Limb (tissue), 2 donors: ENCODE data around the gene FAM32A.

Experiments used
- DNase-seq, 2 donors: peaks; one replicate each; pipeline ENCODE4 v3.0.0-alpha.2; 2016; ENCODE audit errors: extremely low spot score in 2 of 2

Gene FAM32A

GRCh38 chr19:16224293-16225045 is 39.3 kb downstream of the FAM32A start:
- no peak for DNase-seq

DNA sequence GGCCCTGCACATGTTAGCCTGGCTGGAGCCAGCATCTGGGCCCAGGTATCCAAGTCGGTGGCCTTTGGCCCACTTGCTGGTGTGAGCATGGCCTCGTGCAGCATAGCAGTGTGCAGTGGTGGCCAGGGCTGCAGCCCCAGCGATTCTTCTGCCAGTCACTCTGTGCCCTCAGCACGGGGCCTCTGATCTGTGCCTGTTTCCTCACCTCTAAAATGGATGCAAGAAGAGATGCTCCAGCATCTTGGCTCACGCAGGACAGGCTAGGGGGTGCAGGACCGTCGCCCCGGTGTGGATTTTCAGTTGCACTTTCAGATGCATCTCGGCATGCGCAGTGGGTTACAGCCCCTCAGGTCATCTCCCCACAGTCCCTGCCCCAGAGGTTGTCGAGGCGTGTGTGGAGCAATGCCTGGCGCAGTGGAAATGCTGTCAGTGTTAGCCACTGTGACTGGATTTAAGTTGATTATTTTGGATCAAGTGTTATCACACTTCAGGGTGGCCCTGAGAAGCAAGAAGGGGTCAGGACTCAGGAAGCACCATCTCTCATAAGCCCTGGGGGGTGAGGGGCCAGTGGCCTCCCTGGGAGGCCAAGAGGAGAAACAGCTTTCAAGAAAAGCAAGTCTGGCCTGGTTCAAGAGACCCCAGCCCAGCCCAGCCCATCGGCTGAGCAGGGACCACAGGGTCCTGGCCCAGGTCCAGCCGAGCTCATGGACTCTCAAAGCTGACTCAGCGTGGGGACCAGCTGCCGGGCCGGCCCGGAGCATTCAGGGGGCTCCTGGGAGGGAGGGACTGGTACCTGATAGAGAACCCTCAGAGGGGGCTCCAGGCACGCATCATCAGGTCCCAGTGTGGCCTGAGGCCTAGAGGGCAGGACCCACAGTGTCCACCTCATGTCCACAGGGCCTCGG is 40.3 kb downstream of the FAM32A start:
- DNase-seq: no peak

- DNase-seq: no peak
These were observed 41.0 kb downstream of the FAM32A start for GRCh38 chr19:16226184-16226591.

DNA sequence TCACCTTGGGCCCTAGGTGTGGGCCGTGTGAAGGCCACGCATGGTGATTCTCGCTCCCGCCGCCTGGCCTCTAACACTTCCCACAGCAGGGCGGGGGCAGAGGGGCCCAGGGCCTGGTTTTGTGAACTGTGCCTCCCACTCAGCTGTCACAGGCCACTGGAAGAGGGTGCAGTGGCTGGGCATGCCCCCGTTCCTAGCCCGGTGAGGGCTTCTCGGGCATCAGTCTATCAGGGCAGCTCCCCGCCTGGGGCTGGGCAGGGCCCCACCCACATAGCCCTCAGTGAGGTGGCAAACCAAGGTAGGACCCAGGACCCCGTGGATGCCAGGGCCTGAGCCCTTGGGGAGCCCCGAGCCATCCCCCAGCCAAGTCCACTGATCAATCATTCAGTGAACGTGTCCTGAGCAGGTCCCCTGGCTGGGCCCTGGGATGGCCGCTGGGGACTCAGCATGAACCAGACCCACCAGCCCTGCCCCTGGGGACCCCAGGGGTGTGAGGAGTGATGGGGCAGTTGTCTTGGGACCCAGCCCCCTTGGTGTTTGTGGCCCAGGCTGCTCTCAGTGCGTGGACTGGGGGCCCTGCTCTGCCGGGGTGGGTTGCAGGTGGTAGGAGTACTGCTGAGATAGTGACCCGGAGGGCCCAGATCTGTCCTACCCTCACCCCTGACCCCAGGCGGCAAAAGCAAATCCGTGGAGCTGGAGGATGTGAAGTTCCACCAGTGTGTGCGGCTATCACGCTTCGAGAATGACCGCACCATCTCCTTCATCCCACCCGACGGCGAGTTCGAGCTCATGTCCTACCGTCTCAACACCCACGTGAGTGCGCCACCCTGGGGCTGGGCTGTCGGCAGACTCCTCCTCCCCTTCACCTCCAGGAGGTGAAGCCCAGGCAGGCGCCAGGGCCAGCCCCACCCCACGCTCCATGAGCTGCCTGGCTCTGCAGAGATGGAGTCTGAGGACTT is 41.9 kb downstream of the FAM32A start:
- no peak for DNase-seq

GRCh38 chr19:16227837-16228636 is 42.8 kb downstream of the FAM32A start:
- no peak for DNase-seq

- DNase-seq: no peak
These were observed 43.6 kb downstream of the FAM32A start for GRCh38 chr19:16228637-16229321.

DNA sequence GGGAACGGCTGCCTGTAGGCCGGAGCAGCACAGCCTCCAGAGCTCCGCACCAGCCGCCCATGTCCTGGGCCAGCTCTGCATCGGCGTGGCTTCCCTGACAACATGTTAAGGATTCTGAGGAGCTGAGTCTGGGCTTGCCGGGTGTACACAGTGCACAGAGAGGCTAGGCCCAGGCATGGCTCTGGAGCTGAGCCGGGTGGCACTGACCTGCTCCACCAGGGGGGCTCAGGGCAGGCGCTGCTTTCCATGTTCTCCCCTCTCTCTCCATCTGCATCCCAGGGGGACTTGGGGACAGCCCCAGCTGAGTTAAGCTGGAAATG is 44.1 kb downstream of the FAM32A start:
- DNase-seq: no peak

DNA sequence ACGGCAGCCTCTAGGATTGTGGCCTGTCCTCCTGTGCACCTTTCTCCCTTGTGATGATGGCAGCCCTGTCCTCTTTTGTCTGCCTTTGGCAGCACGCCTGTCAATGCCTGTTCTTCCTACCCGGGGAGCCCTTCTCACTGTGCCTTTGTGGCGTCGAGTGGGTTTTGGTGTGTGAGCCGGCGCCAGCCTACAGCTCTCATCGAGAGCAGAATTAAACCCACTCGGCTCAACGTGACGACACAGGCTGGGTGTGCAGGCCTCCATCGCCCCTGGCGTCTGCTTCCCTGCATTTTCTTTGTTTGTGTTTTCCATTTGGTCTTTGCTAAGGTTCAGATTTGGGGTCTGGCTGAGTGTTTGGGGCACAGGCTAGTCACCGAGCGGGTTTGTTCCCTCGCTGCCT is 46.9 kb downstream of the FAM32A start:
- DNase-seq: no peak

- DNase-seq: no peak
These were observed 47.4 kb downstream of the FAM32A start for GRCh38 chr19:16232568-16232967.

- no peak for DNase-seq
These were observed 48.0 kb downstream of the FAM32A start for GRCh38 chr19:16233081-16233776.

DNA sequence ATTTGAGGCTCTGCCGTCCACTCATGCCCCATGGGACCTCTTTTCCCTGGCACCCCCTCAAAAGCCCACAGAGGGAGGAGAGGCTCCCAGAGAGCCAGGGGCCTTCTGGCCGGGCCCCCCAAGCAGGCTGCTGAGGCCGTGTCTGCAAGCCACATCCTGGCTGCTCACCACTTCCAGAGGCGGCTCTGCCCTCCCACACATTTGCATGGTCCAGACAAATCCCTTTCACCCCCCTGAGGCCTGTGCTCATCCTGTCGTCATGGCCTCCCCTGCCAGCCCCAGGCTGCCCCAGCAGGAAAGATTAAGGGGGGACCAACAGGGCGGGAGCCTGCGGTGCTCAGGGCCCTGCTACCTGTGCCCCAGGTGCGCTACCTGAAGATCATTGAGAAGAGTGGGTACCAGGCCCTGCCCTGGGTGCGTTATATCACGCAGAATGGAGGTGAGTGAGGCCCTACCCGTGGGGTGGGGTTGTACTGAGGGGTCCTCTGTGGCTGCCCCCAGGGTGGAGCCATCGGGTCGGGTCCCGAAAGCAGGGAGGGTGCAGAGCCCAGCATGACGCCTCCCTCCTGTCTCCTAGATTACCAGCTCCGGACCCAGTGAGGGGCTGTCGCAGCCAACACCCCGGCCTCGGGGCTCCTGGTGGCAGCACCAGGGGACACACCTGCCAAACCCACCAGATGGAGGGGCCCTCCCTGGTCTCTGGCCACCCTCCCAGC is 48.8 kb downstream of the FAM32A start:
- peak in 1 of 2 donors; percentile 23 for DNase-seq

DNA sequence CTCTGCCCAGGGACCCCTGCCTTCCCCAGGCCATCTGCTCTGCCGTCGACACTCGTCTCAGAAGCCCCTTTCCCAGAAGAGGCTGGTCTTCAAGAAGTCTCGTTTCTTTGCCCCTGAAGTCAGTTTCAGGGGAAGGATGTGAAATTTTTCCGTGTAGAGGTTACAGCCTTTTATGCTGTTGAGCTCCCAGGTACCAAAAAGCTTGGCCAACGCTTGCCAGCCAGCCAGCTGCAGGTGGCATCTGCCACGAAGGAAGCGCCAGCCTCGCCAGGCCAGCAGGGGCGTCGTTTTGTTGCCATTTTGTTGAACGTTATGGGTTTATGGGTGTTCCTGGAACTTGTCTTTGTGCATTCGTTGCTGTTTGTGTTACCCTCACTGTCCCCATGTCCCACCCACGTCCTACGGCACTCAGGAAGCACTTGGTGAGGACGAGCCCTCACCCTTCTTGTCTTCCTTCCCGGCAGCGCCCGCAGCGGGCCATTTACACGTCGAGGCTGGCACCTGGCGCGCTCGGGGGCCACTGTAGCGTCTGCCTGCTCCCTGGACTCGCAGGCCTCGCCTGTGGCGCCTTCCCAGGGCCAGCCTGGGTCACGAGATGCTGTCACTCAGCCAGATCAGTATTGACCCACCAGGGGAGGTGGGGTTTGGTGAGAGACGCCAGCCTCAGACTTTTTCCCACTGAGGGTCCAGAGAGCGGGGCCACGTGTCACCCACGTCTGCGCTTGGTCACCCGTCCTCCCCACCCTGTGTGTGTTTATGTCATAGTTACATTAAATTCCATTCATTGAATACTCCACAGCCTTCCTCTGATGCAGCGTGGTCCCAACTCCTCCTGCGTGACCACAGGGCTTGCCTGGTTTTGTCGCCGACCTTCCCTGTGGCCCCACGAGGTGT is 49.6 kb downstream of the FAM32A start:
- DNase-seq: no peak

- no peak for DNase-seq
These were observed 50.8 kb downstream of the FAM32A start for GRCh38 chr19:16235811-16236652.
